Measurements from ENCODE around the gene COMMD4. TPM values are rescaled to one million over a fixed set of nuclear protein-coding genes. Genes with fewer than 3 reads are reported as not detected.

COMMD4 gene
- total and polyA plus RNA-seq, 8 donors, result 38.5 to 183 (median 89.9) TPM

GRCh38 chr15:75366163-75366562 lies 30.3 kb downstream of the COMMD4 start:
- DNase-seq, result no peak
- Histone ChIP-seq H3K36me3 (peaks cover 38 to 78% (median 67%) of the 10 kb centered on the region in 4 donors), H3K4me1 (peaks cover 19 to 30% (median 26%) of the 10 kb centered on the region in 4 donors), H3K4me3 (no peak overlapping the region), H3K27ac (no peak overlapping the region), H3K9me3 (no peaks in the 10 kb centered on the region), H3K27me3 (no peaks in the 10 kb centered on the region)
- WGBS, 5 donors, result 94 to 95% (median 95%) methylated on average over 3 of the region's 3 CpGs
- intact Hi-C loops (cut with DNase I; ENCODE audit: low total_unique reads), result no loop called here
- TF ChIP-seq CTCF (IDR thresholded peaks at IDR 0.05) (no peak), POLR2A (IDR thresholded peaks at IDR 0.05) (no peak), EP300 (IDR thresholded peaks at IDR 0.05) (no peak), POLR2AphosphoS5 (IDR thresholded peaks at IDR 0.05) (no peak)

DNA sequence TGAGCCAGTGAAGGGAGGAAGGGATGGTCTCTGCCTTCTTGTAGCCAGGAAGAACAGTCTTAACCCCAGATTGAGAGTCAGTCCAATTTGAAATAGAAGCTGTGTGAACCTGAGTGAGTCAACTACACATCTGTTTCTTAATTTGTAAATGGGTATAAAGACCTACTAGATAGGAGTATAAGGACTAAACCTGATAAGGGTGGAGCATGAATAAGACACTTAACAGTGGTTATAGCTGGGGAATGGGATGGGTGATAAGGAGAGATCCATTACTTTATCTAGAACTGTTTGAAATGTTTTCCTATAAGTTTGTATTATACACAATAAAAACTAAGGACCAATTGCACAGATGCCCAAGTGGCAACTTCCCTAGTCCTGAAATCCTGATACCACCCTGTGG lies 31.1 kb downstream of the COMMD4 start:
- Histone ChIP-seq H3K4me1 (peaks cover 19 to 30% (median 26%) of the 10 kb centered on the region in 4 donors), H3K36me3 (peaks cover 39 to 78% (median 67%) of the 10 kb centered on the region in 4 donors)
- intact Hi-C loops (cut with DNase I; ENCODE audit: low total_unique reads), result no loop called here

DNA sequence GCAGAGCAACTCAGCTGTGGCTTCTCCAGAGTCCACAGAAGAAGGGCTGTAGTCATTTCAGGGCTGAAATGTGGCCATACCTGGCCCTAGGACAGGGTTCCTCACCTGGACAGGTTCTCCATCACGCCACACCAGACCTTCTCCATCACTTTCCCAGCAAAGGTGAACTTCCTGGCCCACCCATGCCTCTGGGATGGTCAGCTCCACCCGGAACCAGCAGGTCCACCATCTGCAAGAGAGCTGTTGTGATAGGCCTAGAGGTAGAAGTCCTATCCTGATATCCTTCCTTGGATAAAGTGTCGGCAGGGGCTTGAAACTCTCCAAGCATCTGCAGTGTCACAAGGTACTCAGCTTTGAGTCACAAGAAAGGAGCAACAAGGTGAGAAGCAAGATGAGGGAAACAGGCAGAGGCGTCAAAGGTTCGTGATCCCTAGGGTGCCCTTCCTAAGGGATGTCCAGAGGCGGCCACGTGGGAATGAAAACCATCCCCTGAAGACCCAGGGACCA lies 31.6 kb downstream of the COMMD4 start:
- Histone ChIP-seq H3K27me3 (no peaks in the 10 kb centered on the region), H3K4me1 (peaks cover 19 to 30% (median 26%) of the 10 kb centered on the region in 4 donors), H3K4me3 (peak overlapping the region; percentile 82 to 90 (median 88)), H3K36me3 (peaks cover 42 to 78% (median 67%) of the 10 kb centered on the region in 4 donors), H3K9me3 (no peaks in the 10 kb centered on the region), H3K27ac (peak overlapping the region in 4 of 5 donors; percentile 99 to 100 (median 100))
- TF ChIP-seq CTCF (IDR thresholded peaks at IDR 0.05) (peak in 1 of 7 experiments; percentile 60), EP300 (IDR thresholded peaks at IDR 0.05) (no peak), POLR2AphosphoS5 (IDR thresholded peaks at IDR 0.05) (no peak)
- intact Hi-C loops (cut with DNase I; ENCODE audit: low total_unique reads), result no loop called here
- WGBS, 5 donors, result 27 to 43% (median 34%) methylated on average over 7 of the region's 7 CpGs
- no peak for DNase-seq

More for the DNA sequence above, 31.1 kb downstream of the COMMD4 start:
- TF ChIP-seq POLR2AphosphoS5 (IDR thresholded peaks at IDR 0.05) (no peak), CTCF (IDR thresholded peaks at IDR 0.05) (no peak), EP300 (IDR thresholded peaks at IDR 0.05) (no peak), POLR2A (IDR thresholded peaks at IDR 0.05) (no peak)
- no peaks in the 10 kb centered on the region for H3K9me3 ChIP-seq
- H3K27me3 ChIP-seq, result no peaks in the 10 kb centered on the region
- no peak for DNase-seq
- H3K4me3 ChIP-seq, result no peak overlapping the region
- peak overlapping the region in 4 of 5 donors; percentile 99 to 100 (median 100) for H3K27ac ChIP-seq

DNA sequence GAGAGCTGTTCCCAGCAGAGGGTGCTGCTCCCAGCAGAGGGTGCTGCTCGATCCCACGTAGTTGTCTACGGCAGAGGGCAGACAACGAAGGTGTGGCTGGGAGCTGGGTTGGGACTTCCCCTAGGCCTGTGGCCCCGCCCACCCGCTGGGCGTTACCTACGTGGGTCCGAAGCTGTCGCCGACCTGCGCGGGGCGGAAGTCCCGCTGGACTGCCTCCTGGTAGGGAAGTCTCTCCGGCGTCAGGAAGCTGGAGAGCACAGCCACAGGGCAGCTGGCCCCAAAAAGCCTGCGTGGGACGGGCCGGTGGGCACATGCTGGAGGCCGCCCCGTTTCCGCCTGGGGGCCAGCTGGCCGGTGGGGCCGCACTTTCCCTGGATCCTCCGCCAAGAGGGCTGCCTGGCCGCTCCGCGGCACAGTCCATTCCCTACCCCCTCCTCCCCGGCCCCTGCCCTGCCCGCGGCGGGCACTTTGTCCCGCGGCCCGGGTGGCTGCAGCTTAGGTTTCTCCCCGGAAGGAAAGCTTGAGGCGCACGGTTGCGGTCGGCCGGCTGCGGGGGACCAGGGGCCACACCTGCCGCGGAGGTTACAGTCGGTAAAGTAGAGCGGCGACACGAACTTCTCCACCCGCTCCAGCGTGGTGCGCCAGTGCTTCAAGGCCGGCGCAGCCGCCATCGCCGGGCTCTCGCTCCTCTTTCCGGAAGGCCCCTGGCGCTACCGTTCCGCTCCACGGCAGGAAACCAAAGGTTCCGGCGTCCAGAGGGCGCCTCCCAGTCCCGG lies 32.2 kb downstream of the COMMD4 start, which contains the start of gene MAN2C1:
Gene MAN2C1 (minus strand): TSS at position 695 of the 776 bp plus-strand sequence. CDS start 24 bp downstream, at position 671.
- H3K4me3 ChIP-seq, result peak within 1 kb of the TSS; percentile 82 to 90 (median 88)
- H3K27me3 ChIP-seq, result no peaks in the 10 kb centered on the region
- H3K4me1 ChIP-seq, result peaks cover 19 to 30% (median 26%) of the 10 kb centered on the region in 4 donors
- H3K9me3 ChIP-seq, result no peaks in the 10 kb centered on the region
- H3K36me3 ChIP-seq, result peaks cover 45 to 78% (median 67%) of the 10 kb centered on the region in 4 donors
- TF ChIP-seq POLR2A (IDR thresholded peaks at IDR 0.05), result peak in 2 of 4 donors; percentile 54 to 88
- TF ChIP-seq POLR2AphosphoS5 (IDR thresholded peaks at IDR 0.05), result peak; percentile 68 to 99 (median 98)
- TF ChIP-seq EP300 (IDR thresholded peaks at IDR 0.05), result no peak
- TF ChIP-seq CTCF (IDR thresholded peaks at IDR 0.05), result peak in 4 of 7 experiments; percentile 47 to 82 (median 68)
- H3K27ac ChIP-seq, result peak within 1 kb of the TSS; percentile 96 to 100 (median 99)
- peak; percentile 98 to 99 for DNase-seq
- intact Hi-C loops (cut with DNase I; ENCODE audit: low total_unique reads), result no loop called here
- WGBS, 5 donors, result 0 to 1% (median 0%) methylated on average over 29 to 67 of the region's 67 CpGs

Data from stomach (tissue), 9 donors.